NCI-H1417 (cell line): ENCODE measurements around the gene DNAJB9.
"Not testable (repeated sequence)": the region's sequence is repeated elsewhere in the genome, so short reads cannot be mapped to it uniquely, and the experiment has no call there.

Experiments
- DNase-seq, 3 experiments: peaks; one replicate each; lab custom pipeline; 2025; lab: John Stamatoyannopoulos, UW

The DNAJB9 gene

DNA sequence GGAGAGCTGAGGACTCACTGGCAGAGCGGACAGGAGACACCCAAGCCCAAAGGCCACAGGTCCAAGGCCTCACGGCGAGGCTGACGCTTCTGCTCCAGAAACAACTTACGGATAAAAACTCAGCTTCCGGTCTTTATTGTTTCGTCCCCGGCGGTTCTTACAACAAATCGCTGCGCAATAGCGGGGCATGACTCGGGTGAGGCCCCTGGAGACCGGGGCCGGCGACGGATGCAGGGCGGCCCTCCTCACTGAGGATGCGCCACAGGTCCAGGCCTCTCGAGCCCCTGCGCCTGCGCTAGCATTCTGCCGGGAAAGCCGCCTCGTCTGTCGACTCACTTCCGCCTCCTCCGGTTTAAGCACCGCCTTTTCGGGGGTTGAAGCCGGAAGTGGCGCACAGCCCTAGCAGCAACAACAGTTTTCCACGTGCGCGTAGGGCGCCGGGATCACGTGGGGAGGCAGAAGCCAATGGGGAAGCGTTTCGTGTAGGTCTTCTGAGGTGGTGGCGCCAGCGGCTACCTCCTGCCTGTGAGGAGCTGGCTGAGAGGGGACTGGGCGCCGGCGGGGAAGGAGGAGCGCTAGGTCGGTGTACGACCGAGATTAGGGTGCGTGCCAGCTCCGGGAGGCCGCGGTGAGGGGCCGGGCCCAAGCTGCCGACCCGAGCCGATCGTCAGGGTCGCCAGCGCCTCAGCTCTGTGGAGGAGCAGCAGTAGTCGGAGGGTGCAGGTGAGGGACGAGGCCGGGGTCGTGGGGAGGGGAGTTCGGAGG is at the start of gene DNAJB9, which contains the start of gene THAP5:
TSS of gene DNAJB9 (plus strand) at position 494 of the 765 bp plus-strand sequence. CDS start 1,853 bp downstream, outside the sequence.
TSS of gene THAP5 (minus strand) at position 326 of the 765 bp plus-strand sequence. CDS start at position 189, 137 bp downstream.
- peak; percentile 100 for DNase-seq

DNA sequence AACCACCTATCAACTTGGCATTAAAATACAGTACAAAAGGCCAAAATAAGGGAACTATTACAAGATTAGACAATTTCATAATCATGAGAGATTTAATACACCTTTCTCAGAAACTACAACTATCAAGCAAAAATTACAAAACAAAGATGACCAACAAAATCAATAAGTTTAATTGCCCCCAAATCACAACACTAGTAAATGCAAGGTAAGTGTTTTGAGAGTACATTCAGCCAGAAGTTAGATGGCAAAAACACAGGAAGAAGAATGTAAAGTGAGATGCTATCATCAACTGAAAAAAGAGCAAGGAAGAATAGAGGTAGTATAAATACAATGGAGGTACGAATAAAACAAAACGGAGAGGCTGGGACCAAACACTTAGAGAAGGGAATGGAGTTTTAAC is 46.9 kb upstream of the DNAJB9 start:
- DNase-seq = no peak

DNA sequence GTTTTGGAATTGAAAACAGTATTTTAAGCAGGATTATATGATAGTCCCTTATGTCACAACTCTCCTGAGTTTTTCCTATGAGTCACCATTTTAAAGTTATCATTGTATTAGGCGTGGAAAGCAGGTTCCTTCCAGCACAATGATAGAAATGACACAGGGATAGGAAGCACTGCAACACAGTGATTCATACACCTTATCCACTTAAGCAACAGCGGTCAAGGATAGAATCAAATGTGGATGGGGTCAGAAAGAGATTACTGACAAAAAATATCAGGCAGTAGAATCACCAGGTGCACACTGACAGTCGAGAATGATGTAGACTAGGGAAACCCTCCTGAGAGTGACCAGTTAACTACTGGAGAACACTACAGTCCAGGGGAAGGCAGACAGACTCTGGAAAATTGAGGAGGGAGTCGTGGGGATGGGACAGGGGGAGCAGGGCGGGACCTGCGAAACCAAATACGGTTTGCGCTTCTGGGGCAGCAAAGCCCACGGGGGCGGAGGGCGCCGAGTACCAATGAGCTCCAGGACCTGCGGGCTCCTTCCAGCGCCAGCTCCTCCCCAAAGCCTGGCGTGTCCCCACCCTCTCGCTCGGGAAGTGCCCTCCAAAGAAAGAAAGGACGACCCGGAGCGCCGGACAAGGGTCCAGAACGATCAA is 44.2 kb upstream of the DNAJB9 start:
- peak in 1 of 3 experiments; percentile 85 for DNase-seq

DNA sequence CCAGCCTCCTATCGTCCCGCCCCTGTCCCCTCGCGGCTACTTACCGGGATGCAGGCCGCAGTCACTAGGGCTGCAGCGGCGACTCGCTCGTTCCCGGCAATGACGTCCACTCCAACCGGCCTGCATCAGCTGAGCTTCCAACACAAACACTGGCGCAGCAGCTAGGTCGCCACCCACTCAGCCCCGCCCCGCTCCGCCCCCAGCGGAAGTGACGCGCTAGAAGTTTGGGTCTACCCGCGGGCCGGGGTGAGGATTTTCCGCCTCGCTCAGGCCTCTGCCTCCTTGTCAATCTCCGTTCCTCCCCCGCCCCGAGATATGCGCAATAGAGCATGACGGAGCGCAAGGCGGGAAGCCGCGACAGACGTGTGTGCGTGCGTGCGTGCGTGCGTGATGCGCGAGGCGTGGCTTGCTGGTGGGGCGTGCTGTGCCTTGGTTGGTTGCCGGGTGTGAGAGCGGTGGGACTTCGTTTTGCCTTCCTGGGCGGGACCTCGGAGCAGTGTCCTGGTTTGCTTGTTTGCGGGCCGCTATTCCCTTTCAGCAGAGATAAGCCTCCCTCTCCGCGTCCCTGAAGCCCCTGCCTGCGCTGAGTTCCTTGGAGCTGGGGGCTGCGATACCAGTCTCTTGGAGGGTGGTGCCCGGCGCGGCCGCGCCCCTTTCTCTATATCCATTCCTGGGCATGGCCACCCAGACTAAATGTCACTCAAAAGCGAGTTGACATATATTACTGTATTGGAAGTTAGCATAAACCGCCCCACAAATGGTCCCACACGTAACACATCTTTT is 43.5 kb upstream of the DNAJB9 start, which contains the start of gene PNPLA8:
TSS of gene PNPLA8 (minus strand) at position 151 of the 783 bp plus-strand sequence. CDS start 10,644 bp downstream, outside the sequence.
- DNase-seq = peak; percentile 100

DNA sequence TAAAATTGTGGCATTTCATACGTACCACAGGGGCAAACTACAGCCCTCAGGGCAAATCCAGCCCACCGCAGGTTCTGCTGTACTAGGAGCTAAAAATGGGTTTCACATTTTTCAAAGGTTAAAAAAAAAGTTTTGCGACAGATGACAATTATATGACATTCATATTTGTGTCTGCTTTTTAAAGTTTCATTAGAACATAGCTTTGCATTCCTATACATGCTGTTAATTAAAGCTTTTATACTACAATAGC is 43.0 kb upstream of the DNAJB9 start:
- DNase-seq = no peak

DNA sequence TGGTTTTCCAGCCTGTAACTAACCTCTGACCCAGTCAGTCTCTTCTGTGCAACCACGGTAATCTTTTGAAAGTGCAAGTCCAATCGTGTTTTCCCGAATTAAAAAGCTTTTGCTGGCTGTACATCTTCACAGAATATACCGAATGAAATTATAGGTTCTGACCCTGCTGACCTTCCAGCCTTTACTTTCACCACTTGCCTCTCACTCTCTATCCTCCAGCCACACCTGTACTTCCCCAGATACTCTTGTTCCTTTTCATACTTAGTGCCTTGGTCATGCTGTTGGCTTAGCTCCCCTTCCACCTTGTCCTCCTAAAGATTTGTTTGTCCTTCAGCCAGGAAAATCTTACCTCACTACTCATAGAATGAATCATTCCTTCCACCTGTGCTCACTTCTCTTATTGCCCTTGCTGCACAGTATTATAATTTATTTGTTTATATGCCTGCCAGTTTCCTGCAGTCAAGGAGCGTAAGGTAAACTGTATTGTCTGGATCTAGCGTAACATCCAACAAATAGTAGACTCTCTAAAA is 41.4 kb upstream of the DNAJB9 start:
- DNase-seq = no peak

DNA sequence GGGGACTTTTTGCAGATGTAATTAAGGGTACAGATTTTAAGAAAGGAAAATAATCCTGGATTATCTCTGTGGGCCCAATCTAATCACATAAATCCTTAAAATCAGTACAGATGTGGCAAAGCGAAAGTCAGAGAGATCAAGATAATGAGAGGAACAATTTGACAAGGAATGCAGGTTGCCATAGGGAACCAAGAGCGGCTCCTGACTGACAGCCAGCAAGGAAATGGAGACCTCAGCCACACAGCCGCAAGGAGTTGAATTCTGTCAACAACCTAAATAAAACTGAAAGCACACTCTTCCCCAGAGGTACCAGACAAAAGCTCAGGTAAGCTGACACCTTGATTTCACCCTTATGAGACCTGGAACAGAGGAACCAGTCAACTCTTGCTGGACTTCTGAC is 40.3 kb upstream of the DNAJB9 start:
- peak in 1 of 3 experiments; percentile 10 for DNase-seq

DNA sequence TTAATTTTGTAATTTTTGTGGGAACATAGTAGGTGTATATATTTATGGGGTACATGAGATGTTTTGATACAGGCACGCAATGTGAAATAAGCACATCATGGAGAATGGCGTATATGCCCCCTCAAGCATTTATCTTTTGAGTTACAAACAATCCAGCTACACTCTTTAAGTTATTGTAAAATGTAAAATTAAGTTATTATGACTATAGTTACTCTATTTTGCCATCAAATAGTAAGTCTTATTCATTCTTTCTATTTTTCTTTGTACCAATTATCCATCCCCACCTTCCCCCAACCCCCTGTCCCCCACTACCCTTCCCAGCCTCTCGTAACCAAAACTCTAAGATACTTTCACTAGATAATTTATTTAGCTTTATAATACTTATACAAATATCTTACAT is 36.0 kb upstream of the DNAJB9 start:
- DNase-seq = no peak

DNA sequence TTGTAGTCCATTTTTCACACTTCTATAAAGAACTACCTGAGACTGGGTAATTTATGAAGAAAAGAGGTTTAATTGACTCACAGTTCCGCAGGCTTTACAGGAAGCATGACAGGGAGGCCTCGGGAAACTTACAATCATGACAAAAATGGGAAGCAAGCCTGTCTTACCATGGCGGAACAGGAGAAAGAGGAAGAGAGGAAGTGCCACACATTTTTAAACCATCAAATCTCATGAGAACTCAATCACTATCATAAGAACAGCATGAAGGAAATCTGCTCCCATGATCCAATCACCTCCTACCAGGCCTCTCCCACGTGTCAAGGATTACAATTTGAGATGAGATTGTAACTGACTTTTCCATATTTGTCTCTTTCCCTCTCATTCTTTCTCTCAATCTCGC is 34.4 kb upstream of the DNAJB9 start:
- DNase-seq = no peak

DNA sequence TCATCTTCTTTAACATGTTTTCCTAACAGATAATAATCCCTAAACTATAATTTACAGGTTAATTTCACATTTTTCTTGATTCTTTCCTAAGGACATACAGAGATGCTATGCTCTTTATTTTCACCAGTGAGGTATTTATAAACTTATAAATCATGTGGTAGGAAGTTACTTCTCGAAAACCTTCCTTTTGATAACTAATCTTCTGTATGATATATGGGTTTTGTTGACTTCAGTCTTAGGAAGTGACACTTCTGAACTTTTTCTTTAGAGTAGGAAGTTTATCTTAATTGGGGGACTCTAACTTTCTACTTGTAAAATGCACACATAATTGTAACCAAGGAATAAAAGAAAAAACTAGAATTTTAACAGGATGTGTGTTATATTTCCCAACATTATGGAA is 33.9 kb upstream of the DNAJB9 start:
- DNase-seq = no peak

DNA sequence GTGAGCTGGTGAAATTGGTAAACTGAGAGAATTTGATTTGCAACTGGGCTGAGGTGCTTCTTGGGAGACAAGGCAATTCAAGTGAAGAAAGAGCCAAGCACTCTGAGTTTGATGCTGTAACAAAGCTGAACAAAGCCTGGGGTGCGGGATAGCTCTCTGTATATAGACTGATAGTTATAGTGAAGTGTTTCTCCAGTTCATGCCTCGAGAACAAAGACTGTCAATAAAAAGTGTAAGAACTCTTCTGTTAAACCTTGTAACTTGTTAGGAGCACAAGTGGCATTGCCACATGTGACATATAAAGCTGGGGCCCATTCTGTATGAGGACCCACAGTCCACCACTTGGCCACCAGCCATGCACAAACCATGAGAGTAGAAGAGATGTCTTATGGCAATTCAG is 32.4 kb upstream of the DNAJB9 start:
- no peak for DNase-seq

DNA sequence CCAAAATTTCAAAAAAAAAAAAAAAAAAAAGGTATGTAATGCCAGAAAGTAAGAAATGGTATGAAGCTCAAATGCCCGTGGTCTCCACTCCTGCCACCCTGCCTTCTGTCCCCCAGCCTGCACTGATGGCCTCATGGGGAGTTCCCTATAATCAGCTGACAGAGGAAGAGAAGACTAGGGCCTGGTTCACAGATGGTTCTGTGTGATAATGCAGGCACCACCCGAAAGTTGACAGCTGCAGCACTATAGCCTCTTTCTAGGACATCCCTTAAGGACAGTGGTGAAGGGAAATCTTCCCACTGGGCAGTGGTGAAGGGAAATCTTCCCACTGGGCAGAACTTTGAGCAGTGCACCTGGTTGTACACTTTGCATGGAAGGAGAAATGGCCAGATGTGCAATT is 31.4 kb upstream of the DNAJB9 start:
- not testable (repeated sequence) for DNase-seq

DNA sequence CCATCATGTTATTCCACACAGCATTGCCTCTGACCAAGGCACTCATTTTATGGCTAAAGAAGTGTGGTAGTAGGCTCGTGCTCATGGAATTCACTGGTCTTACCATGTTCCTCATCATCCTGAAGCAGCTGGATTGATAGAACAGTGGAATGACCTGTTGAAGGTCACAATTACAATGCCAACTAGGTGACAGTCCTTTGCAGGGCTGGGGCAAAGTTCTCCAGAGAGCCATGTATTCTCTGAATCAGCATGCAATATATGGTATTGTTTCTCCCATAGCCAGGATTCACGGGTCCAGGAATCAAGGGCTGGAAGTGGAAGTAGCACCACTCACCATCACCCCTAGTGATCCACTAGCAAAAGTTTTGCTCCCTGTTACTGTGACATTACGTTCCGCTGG is 31.0 kb upstream of the DNAJB9 start:
- not testable (repeated sequence) for DNase-seq

DNA sequence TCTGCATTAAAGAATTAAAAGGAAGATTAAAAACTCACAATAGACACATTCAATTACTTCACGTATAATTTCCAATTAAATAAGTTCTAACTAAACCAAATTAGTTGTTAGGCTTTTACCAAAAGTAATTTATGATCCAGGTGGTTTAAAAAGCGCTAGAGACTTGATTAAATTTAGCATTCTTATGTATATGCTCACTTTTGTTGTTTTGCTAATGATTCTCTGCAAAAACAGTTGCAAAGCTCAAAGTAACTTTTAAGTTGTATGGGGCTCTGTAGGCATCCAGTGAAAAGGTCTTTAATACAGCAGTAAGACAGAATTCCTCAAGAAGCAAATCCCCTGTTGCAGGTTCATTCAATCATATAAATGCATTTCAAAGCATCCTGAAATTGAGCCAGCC is 28.2 kb upstream of the DNAJB9 start:
- no peak for DNase-seq

DNA sequence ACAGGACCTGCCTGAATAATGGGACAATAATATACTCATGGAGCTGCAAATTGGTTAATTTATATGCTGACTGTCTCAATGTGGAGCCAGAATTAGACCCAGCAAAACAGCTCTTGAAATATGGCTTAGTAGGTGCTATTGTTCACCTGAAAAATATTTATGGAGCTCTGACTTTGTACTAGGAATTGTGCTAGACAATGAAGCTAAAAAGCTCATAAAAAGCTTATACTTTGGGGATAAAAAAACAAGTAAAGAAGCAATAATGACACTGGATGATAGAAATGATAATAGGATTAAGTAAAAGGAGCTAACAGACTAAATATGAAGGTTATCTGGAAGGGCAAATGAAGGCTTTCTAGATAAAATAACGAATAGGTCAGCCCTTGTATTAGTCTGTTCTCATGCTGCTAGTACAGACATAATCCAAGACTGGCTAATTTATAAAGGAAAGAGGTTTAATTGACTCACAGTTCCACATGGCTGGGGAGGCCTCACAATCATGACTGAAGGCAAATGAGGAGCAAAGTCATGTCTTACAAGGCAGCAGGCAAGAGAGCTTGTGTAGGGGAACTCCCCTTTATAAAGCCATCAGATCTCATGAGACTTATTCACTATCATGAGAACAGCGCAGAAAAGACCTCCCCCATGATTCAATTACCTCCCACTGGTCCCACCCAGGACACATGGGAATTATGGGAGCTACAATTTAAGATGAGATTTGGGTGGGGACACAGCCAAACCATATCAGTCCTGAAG is 21.4 kb upstream of the DNAJB9 start:
- DNase-seq = peak in 1 of 3 experiments; percentile 36

DNA sequence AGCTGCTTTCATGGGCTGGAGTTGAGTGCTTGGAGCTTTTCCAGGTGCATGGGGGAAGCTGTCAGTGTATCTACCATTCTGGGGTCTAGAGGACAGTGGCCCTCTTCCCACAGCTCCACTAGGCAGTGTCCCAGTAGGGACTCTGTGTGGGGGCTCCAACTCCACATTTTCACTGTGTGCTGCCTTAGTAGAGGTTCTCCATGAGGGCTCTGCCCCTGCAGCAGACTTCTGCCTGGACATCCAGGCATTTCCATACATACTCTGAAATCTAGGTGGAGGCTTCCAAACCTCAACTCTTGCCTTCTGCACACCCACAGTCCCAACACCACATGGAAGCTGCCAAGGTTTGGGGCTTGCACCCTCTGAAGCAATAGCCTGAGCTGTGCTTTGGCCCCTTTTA is 13.0 kb upstream of the DNAJB9 start:
- not testable (repeated sequence) for DNase-seq

DNA sequence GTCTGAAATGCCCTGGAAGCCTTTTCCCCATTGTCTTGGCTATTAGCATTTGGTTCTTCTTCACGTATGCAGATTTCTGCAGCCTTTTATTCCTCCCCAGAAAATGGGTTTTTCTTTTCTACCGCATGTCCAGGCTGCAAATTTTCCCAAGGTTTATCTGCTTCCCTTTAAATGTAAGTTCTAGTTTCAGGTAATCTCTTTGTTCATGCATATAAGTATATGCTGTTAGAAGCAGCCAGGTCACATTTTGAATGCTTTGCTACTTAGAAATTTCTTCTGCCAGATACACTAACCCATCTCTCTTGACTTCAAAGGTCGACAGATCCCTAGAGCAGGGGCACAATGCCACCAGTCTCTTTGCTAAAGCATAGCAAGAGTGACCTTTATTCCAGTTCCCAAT is 12.5 kb upstream of the DNAJB9 start:
- no peak for DNase-seq

DNA sequence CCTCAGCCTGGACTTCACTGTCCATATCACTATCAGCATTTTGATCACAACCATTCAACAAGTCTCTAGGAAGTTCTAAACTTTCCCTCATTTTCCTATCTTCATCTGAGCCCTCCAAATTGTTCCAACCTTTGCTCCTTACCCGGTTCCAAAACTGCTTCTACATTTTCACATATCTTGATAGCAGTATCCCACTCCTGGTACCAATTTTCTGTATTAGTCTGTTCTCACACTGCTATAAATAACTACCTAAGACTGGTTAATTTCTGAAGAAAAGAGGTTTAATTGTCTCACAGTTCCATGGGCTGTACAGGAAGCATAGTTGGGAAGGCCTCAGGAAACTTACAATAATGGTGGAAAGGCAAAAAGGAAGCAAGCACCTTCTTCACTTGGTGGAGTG is 12.1 kb upstream of the DNAJB9 start:
- no peak for DNase-seq

DNA sequence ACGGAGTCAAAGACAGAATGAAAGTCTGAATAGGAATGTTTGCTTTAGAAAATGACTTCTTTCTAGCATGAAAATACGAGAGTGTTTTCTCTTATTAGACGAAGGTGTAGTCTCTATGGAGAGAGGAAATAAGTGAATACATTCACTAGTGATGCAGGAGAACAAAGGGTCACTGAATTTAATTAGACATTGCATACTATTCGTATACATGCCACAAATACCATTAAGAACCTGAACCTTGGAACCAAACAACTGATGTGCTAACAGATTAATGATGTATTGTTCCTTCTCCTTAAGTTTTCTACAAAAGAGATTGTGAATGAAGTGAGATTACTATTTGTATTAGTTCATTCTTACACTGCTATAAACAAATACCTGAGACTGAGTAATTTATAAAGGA is 10.4 kb upstream of the DNAJB9 start:
- DNase-seq = no peak

DNA sequence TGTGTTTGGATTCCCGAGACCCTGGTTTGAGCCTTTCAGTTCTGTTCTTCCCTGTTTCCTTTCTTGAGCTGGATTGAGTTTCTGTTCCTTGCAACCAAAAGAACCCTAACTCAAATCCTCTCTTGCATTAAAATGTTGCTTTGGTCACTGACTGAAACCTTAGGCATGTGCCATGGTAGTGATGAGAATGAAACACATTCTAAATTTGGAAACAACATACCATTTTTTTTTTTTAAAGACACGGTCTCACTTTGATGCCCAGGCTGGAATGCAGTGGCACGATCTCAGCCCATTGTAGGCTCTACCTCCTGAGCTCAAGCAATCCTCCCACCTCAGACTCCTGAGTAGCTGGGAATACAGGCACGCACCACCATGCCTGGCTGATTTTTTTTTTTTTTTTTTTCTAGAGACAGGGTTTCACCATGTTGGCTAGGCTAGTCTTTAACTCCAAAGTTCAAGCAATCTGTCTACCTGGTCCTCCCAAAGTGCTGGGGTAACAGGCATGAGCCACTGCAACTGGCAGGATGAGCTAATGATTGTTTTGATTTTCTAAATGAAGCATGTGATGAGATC is 8.5 kb upstream of the DNAJB9 start:
- DNase-seq = no peak

DNA sequence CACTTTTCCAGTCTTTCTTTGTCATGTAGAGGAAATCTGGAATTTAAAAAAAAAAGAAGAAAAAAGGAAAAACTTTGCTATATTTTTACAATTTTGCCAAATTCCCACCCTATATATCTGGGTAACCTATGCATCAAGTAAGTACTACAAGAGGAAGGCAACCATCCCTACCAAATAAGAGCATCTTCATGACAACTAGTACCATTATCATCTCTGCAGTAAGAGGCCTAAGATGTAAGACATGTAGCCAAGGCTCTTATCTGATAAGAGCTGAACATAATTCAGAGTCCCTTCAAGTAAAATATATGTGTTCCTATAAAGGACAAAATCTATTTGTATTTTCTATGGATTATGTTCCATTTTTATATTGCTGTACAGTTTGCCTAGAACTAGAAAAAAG is 3.7 kb upstream of the DNAJB9 start:
- DNase-seq = no peak
